HepG2 (cell line): ENCODE results near the gene LUZP1. TPM values are rescaled to one million over a fixed set of nuclear protein-coding genes. Genes with fewer than 3 reads are reported as not detected.
A peak's percentile ranks its signal among the peaks of the same experiment; 100 is the strongest.

Source experiments
- ESRRA ChIP-seq: sonication (generic); formaldehyde crosslinking; IDR thresholded peaks from 2 replicates; pipeline ENCODE4 v1.5.1; 2020; ENCODE audit warnings: mild to moderate bottlenecking, low read depth, missing genetic modification reagents
- ETV6 ChIP-seq: sonication (generic); formaldehyde crosslinking; conservative IDR thresholded peaks from 2 replicates; pipeline ENCODE4 v1.4.0; 2020; ENCODE audit warnings: missing genetic modification reagents
- KIAA2018 ChIP-seq: sonication (generic); formaldehyde crosslinking; IDR thresholded peaks from 2 replicates; pipeline ENCODE4 v1.5.0; 2020; ENCODE audit warnings: mild to moderate bottlenecking, missing genetic modification reagents, borderline replicate concordance
- PTBP1 ChIP-seq: fragments of 200-400 bp; formaldehyde crosslinking; IDR thresholded peaks from 2 replicates; pipeline ENCODE4 v1.6.1; 2018; ENCODE audit warnings: low read length, low read depth; ENCODE audit not compliant: poor library complexity, severe bottlenecking
- ZSCAN29 ChIP-seq: sonication (generic); formaldehyde crosslinking; conservative IDR thresholded peaks from 2 replicates; pipeline ENCODE4 v1.4.0; 2020; ENCODE audit warnings: mild to moderate bottlenecking, missing genetic modification reagents
- polyA plus RNA-seq, 8 experiments: library from polyadenylated mRNA; depleted of rRNA in 3 of 8; stranded (reverse) in 7 of 8; unstranded in 1 of 8; fragments of >200 nt; fragmentation: Illumina TruSeq in 4 of 8; extraction: Trizol in 4 of 8; gene quantifications; 2 replicates each; pipeline versions ENCODE4 v1.2.1 to v1.2.3, GENCODE V29; 2011 to 2016; ENCODE audit warnings: low read depth in 4 of 8, missing spikeins in 1 of 8, mixed read lengths in 1 of 8; ENCODE audit not compliant: insufficient read depth in 1 of 8
- total RNA-seq, 5 experiments: library from RNA; depleted of rRNA; stranded (reverse); fragments of >200 nt; fragmentation: Illumina TruSeq; extraction: Trizol; gene quantifications; 2 replicates each; pipeline ENCODE4 v1.2.3, GENCODE V29; 2016; ENCODE audit warnings: low read depth in 1 of 5
- TF ChIP-seq, protein P1 (sequence below): IDR thresholded peaks from 2 replicates; pipeline ENCODE4 v1.6.1; 2012; ENCODE audit warnings: low read length, improper control_type of control experiment
- TF ChIP-seq, protein P2 (sequence below): sonication (generic); formaldehyde crosslinking; IDR thresholded peaks from 2 replicates; pipeline ENCODE4 v1.4.0; 2020; ENCODE audit warnings: missing genetic modification reagents, mild to moderate bottlenecking, borderline replicate concordance
- TF ChIP-seq, protein P3 (sequence below): sonication (generic); formaldehyde crosslinking; IDR thresholded peaks from 2 replicates; pipeline ENCODE4 v1.8.1; 2023; ENCODE audit warnings: mild to moderate bottlenecking, missing genetic modification reagents
- TF ChIP-seq, protein P4 (sequence below): sonication (generic); formaldehyde crosslinking; IDR thresholded peaks from 2 replicates; pipeline ENCODE4 v1.8.1; 2023; ENCODE audit warnings: mild to moderate bottlenecking, missing genetic modification reagents, borderline replicate concordance

LUZP1 gene
- total and polyA plus RNA-seq, 2 of the 13 experiments (the other 11 are each of a cell fraction or from before 2014, with no cell fraction given), result 6.9 to 12.7 TPM

- TF ChIP-seq, protein P1, sequence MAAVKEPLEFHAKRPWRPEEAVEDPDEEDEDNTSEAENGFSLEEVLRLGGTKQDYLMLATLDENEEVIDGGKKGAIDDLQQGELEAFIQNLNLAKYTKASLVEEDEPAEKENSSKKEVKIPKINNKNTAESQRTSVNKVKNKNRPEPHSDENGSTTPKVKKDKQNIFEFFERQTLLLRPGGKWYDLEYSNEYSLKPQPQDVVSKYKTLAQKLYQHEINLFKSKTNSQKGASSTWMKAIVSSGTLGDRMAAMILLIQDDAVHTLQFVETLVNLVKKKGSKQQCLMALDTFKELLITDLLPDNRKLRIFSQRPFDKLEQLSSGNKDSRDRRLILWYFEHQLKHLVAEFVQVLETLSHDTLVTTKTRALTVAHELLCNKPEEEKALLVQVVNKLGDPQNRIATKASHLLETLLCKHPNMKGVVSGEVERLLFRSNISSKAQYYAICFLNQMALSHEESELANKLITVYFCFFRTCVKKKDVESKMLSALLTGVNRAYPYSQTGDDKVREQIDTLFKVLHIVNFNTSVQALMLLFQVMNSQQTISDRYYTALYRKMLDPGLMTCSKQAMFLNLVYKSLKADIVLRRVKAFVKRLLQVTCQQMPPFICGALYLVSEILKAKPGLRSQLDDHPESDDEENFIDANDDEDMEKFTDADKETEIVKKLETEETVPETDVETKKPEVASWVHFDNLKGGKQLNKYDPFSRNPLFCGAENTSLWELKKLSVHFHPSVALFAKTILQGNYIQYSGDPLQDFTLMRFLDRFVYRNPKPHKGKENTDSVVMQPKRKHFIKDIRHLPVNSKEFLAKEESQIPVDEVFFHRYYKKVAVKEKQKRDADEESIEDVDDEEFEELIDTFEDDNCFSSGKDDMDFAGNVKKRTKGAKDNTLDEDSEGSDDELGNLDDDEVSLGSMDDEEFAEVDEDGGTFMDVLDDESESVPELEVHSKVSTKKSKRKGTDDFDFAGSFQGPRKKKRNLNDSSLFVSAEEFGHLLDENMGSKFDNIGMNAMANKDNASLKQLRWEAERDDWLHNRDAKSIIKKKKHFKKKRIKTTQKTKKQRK, result no peak
- TF ChIP-seq, protein P2, sequence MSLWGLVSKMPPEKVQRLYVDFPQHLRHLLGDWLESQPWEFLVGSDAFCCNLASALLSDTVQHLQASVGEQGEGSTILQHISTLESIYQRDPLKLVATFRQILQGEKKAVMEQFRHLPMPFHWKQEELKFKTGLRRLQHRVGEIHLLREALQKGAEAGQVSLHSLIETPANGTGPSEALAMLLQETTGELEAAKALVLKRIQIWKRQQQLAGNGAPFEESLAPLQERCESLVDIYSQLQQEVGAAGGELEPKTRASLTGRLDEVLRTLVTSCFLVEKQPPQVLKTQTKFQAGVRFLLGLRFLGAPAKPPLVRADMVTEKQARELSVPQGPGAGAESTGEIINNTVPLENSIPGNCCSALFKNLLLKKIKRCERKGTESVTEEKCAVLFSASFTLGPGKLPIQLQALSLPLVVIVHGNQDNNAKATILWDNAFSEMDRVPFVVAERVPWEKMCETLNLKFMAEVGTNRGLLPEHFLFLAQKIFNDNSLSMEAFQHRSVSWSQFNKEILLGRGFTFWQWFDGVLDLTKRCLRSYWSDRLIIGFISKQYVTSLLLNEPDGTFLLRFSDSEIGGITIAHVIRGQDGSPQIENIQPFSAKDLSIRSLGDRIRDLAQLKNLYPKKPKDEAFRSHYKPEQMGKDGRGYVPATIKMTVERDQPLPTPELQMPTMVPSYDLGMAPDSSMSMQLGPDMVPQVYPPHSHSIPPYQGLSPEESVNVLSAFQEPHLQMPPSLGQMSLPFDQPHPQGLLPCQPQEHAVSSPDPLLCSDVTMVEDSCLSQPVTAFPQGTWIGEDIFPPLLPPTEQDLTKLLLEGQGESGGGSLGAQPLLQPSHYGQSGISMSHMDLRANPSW (CRISPR knock-in tag), result no peak
- TF ChIP-seq, protein P3, sequence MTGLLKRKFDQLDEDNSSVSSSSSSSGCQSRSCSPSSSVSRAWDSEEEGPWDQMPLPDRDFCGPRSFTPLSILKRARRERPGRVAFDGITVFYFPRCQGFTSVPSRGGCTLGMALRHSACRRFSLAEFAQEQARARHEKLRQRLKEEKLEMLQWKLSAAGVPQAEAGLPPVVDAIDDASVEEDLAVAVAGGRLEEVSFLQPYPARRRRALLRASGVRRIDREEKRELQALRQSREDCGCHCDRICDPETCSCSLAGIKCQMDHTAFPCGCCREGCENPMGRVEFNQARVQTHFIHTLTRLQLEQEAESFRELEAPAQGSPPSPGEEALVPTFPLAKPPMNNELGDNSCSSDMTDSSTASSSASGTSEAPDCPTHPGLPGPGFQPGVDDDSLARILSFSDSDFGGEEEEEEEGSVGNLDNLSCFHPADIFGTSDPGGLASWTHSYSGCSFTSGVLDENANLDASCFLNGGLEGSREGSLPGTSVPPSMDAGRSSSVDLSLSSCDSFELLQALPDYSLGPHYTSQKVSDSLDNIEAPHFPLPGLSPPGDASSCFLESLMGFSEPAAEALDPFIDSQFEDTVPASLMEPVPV (CRISPR knock-in tag), result no peak
- TF ChIP-seq PTBP1 (no peak), ZSCAN29 (CRISPR knock-in tag) (0 out of 2 replicates have a peak, but pooled peaks have one; percentile 49), KIAA2018 (CRISPR knock-in tag) (no peak), ETV6 (CRISPR knock-in tag) (no peak), ESRRA (CRISPR knock-in tag) (0 out of 2 replicates have a peak, but pooled peaks have one; percentile 61)
- TF ChIP-seq, protein P4, sequence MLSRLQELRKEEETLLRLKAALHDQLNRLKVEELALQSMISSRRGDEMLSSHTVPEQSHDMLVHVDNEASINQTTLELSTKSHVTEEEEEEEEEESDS, result 0 out of 2 replicates have a peak, but pooled peaks have one; percentile 24
Measured at GRCh38 chr1:23168445-23169194, at the start of gene LUZP1 (continued).
